ENCODE results near the gene UNK.

The UNK gene

GRCh38 chr17:75738218-75738802 lies 46.3 kb upstream of the UNK start:
- TF ChIP-seq EZH2phosphoT487 (IDR thresholded peaks at IDR 0.05; ENCODE audit: low read depth) (no peak), CTCF (IDR thresholded peaks at IDR 0.05; ENCODE audit: low read depth, low read length) (no peak)
- H3K4me2 ChIP-seq (ENCODE audit: low read length), result peak overlapping the region; percentile 60
- H3K9me3 ChIP-seq (ENCODE audit: insufficient read depth, low read length), result no peaks in the 10 kb centered on the region
- H3K4me3 ChIP-seq (ENCODE audit: low read length), result peak overlapping the region; percentile 44
- H3K36me3 ChIP-seq (replicated peaks; ENCODE audit: low read depth, low read length), result no peaks in the 10 kb centered on the region
- H3K27me3 ChIP-seq (ENCODE audit: low read depth, low read length), result no peaks in the 10 kb centered on the region
- peaks cover 18% of the 10 kb centered on the region for H3K4me1 ChIP-seq (ENCODE audit: low read length)
- H2AFZ ChIP-seq (ENCODE audit: low read depth, low read length), result peak overlapping the region; percentile 20; the same call in 1 of the 2 replicates
- H3K9ac ChIP-seq (ENCODE audit: low read length), result peak overlapping the region; percentile 32; the same call in 1 of the 2 replicates
- H3K79me2 ChIP-seq (ENCODE audit: low read length), result no peaks in the 10 kb centered on the region
- H4K20me1 ChIP-seq (ENCODE audit: insufficient read depth, low read length), result no peaks in the 10 kb centered on the region
- H3K27ac ChIP-seq (ENCODE audit: low read length), result no peak overlapping the region; the same call in 1 of the 2 replicates

GRCh38 chr17:75739174-75739573 lies 45.4 kb upstream of the UNK start:
- Histone ChIP-seq H3K4me2 (ENCODE audit: low read length) (no peak overlapping the region), H3K9ac (ENCODE audit: low read length) (no peak overlapping the region), H3K27ac (ENCODE audit: low read length) (no peak overlapping the region), H3K27me3 (ENCODE audit: low read depth, low read length) (no peaks in the 10 kb centered on the region), H3K4me1 (ENCODE audit: low read length) (peaks cover 18% of the 10 kb centered on the region), H3K36me3 (replicated peaks; ENCODE audit: low read depth, low read length) (no peaks in the 10 kb centered on the region), H3K9me3 (ENCODE audit: insufficient read depth, low read length) (no peaks in the 10 kb centered on the region), H3K79me2 (ENCODE audit: low read length) (no peaks in the 10 kb centered on the region), H4K20me1 (ENCODE audit: insufficient read depth, low read length) (no peaks in the 10 kb centered on the region), H2AFZ (ENCODE audit: low read depth, low read length) (no peak overlapping the region), H3K4me3 (ENCODE audit: low read length) (no peak overlapping the region)
- TF ChIP-seq EZH2phosphoT487 (IDR thresholded peaks at IDR 0.05; ENCODE audit: low read depth) (no peak), CTCF (IDR thresholded peaks at IDR 0.05; ENCODE audit: low read depth, low read length) (no peak)

GRCh38 chr17:75739801-75740200 lies 44.8 kb upstream of the UNK start:
- H3K9ac ChIP-seq (ENCODE audit: low read length), result no peak overlapping the region
- no peak overlapping the region for H3K4me3 ChIP-seq (ENCODE audit: low read length)
- H2AFZ ChIP-seq (ENCODE audit: low read depth, low read length), result no peak overlapping the region
- H3K27ac ChIP-seq (ENCODE audit: low read length), result no peak overlapping the region
- H3K27me3 ChIP-seq (ENCODE audit: low read depth, low read length), result no peaks in the 10 kb centered on the region
- TF ChIP-seq CTCF (IDR thresholded peaks at IDR 0.05; ENCODE audit: low read depth, low read length) (no peak), EZH2phosphoT487 (IDR thresholded peaks at IDR 0.05; ENCODE audit: low read depth) (no peak)
- H3K36me3 ChIP-seq (replicated peaks; ENCODE audit: low read depth, low read length), result no peaks in the 10 kb centered on the region
- H3K9me3 ChIP-seq (ENCODE audit: insufficient read depth, low read length), result no peaks in the 10 kb centered on the region
- H4K20me1 ChIP-seq (ENCODE audit: insufficient read depth, low read length), result no peaks in the 10 kb centered on the region
- H3K4me1 ChIP-seq (ENCODE audit: low read length), result peaks cover 14% of the 10 kb centered on the region
- no peaks in the 10 kb centered on the region for H3K79me2 ChIP-seq (ENCODE audit: low read length)
- H3K4me2 ChIP-seq (ENCODE audit: low read length), result no peak overlapping the region

- Histone ChIP-seq H3K9ac (ENCODE audit: low read length) (no peak overlapping the region), H3K27ac (ENCODE audit: low read length) (no peak overlapping the region), H3K4me3 (ENCODE audit: low read length) (no peak overlapping the region), H4K20me1 (ENCODE audit: insufficient read depth, low read length) (no peaks in the 10 kb centered on the region), H2AFZ (ENCODE audit: low read depth, low read length) (no peak overlapping the region), H3K36me3 (replicated peaks; ENCODE audit: low read depth, low read length) (no peaks in the 10 kb centered on the region), H3K79me2 (ENCODE audit: low read length) (no peaks in the 10 kb centered on the region), H3K9me3 (ENCODE audit: insufficient read depth, low read length) (no peaks in the 10 kb centered on the region), H3K4me2 (ENCODE audit: low read length) (no peak overlapping the region), H3K4me1 (ENCODE audit: low read length) (peaks cover 14% of the 10 kb centered on the region), H3K27me3 (ENCODE audit: low read depth, low read length) (no peaks in the 10 kb centered on the region)
- TF ChIP-seq CTCF (IDR thresholded peaks at IDR 0.05; ENCODE audit: low read depth, low read length), result no peak
- TF ChIP-seq EZH2phosphoT487 (IDR thresholded peaks at IDR 0.05; ENCODE audit: low read depth), result no peak
Measured at GRCh38 chr17:75740215-75740614, 44.4 kb upstream of the UNK start.

Measured in OCI-LY3 (cell line).